AG04449 (cell line): ENCODE results near the gene GPATCH1.
"Not testable (repeated sequence)": the region's sequence is repeated elsewhere in the genome, so short reads cannot be mapped to it uniquely, and the experiment has no call there.

Source experiments
- CTCF ChIA-PET: fragments of 350-600 bp; formaldehyde crosslinking; extraction: SDS; loops from one replicate; lab custom pipeline; 2021; ENCODE audit warnings: antibody characterized with exemption; lab: Yijun Ruan, JAX
- POLR2A ChIA-PET: fragments of 400-600, 350-600 bp; formaldehyde crosslinking; extraction: SDS; loops from one replicate; lab custom pipeline; 2020; ENCODE audit warnings: antibody characterized with exemption, inconsistent platforms; lab: Yijun Ruan, JAX
- DNase-seq: peaks from one replicate; pipeline ENCODE4 v3.0.0-alpha.2; 2010; ENCODE audit warnings: low read depth, low spot score
- H3K4me3 ChIP-seq: 2 replicates; pipeline ENCODE4 v1.5.1; 2011; ENCODE audit warnings: low read depth, mild to moderate bottlenecking, control low read depth, low read length
- CTCF ChIP-seq: IDR thresholded peaks from one replicate; pipeline ENCODE4 v1.5.1; 2011; ENCODE audit warnings: mild to moderate bottlenecking, moderate library complexity, low read length, control low read depth, inconsistent platforms; ENCODE audit not compliant: insufficient read depth; ENCODE audit errors: missing control alignments

GPATCH1 gene

GRCh38 chr19:33157906-33158305 lies 76.9 kb downstream of the GPATCH1 start:
- POLR2A ChIA-PET, result no interaction called here
- no peak overlapping the region for H3K4me3 ChIP-seq
- no peak for TF ChIP-seq CTCF
- CTCF ChIA-PET, result interaction anchor here (0.8 to 4.9 kb wide), 4 partner anchors 14 to 61 kb away, joined by 3 to 26 read pairs (median 4); no protein-coding TSS in a partner anchor
- no peak for DNase-seq

- H3K4me3 ChIP-seq, result no peak overlapping the region
- no peak for DNase-seq
- ChIA-PET POLR2A (no interaction called here), CTCF (interaction anchor here (0.8 to 4.9 kb wide), 5 partner anchors 13 to 60 kb away, joined by 3 to 26 read pairs (median 4); no protein-coding TSS in a partner anchor)
- no peak for TF ChIP-seq CTCF
Observed at GRCh38 chr19:33158365-33158764, 77.4 kb downstream of the GPATCH1 start.

- DNase-seq, result no peak
- ChIA-PET POLR2A (no interaction called here), CTCF (interaction anchor here (1.2 to 4.9 kb wide), 4 partner anchors 12 to 34 kb away, joined by 3 to 26 read pairs (median 9); no protein-coding TSS in a partner anchor)
- H3K4me3 ChIP-seq, result no peak overlapping the region
- no peak for TF ChIP-seq CTCF
Observed at GRCh38 chr19:33159149-33159548, 78.2 kb downstream of the GPATCH1 start.

- no peak for TF ChIP-seq CTCF
- no peak for DNase-seq
- H3K4me3 ChIP-seq, result no peak overlapping the region
- ChIA-PET POLR2A (interaction anchor here (1.9 kb wide), 1 partner anchor 17 kb away, joined by 6 read pairs; no protein-coding TSS in a partner anchor), CTCF (interaction anchor here (1.1 to 2.7 kb wide), 4 partner anchors 11 to 34 kb away, joined by 3 to 14 read pairs (median 4); no protein-coding TSS in a partner anchor)
Observed at GRCh38 chr19:33159893-33160292, 78.9 kb downstream of the GPATCH1 start.

GRCh38 chr19:33161201-33161600 lies 80.2 kb downstream of the GPATCH1 start:
- POLR2A ChIA-PET, result interaction anchor here (1.9 kb wide), 1 partner anchor 16 kb away, joined by 6 read pairs; no protein-coding TSS in a partner anchor
- no peak for TF ChIP-seq CTCF
- CTCF ChIA-PET, result interaction anchor here (1.2 to 2.7 kb wide), 4 partner anchors 10 to 23 kb away, joined by 4 to 14 read pairs (median 7); no protein-coding TSS in a partner anchor
- DNase-seq, result no peak
- no peak overlapping the region for H3K4me3 ChIP-seq

GRCh38 chr19:33163481-33163880 lies 82.5 kb downstream of the GPATCH1 start:
- CTCF ChIA-PET, result interaction anchor here (0.7 to 1.7 kb wide), 6 partner anchors 10 to 61 kb away, joined by 3 to 6 read pairs (median 4); no protein-coding TSS in a partner anchor
- no peak for DNase-seq
- no peak overlapping the region for H3K4me3 ChIP-seq
- no peak for TF ChIP-seq CTCF
- POLR2A ChIA-PET, result no interaction called here

- not testable (repeated sequence) for H3K4me3 ChIP-seq, DNase-seq
- ChIA-PET CTCF (interaction anchor here (1.1 kb wide), 1 partner anchor 42 kb away, joined by 3 read pairs; no protein-coding TSS in a partner anchor), POLR2A (interaction anchor here (0.6 kb wide), 1 partner anchor 10 kb away, joined by 4 read pairs; no protein-coding TSS in a partner anchor)
Observed at GRCh38 chr19:33166037-33166436, 85.1 kb downstream of the GPATCH1 start.
